GM12892 (cell line): ENCODE measurements around the gene ANO6.

Source experiments
- POLR2A ChIP-seq: IDR thresholded peaks from 2 replicates; pipeline ENCODE4 v1.6.1; 2011; ENCODE audit warnings: low read depth, low read length, control low read depth
- POLR2AphosphoS5 ChIP-seq: IDR thresholded peaks from 2 replicates; pipeline ENCODE4 v1.6.1; 2011; ENCODE audit warnings: low read depth, low read length, control low read depth

GRCh38 chr12:45290216-45290605 lies 74.3 kb downstream of the ANO6 start:
- TF ChIP-seq POLR2A (no peak), POLR2AphosphoS5 (no peak)
